ENCODE data around the gene WDR38.

DNA sequence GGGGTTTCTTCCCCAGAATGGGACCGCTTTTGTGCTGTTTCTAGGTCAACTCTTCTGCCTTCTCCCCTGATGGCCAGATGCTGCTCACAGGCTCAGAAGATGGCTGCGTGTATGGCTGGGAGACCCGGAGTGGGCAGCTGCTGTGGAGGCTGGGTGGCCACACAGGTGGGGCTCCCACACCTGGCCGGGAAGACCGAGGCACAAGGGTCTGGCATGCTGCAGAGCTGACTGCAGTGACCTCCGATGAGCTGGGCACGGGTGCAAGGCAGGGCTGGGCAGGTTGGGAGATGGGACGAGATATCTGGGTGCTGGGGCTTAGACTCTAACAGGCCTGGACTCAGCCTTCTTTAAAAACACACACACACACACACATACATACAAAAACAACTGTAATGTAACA lies 901 bp downstream of the WDR38 start:
- TF ChIP-seq POLR2A (IDR thresholded peaks at IDR 0.05) = no peak
- TF ChIP-seq, protein P1, sequence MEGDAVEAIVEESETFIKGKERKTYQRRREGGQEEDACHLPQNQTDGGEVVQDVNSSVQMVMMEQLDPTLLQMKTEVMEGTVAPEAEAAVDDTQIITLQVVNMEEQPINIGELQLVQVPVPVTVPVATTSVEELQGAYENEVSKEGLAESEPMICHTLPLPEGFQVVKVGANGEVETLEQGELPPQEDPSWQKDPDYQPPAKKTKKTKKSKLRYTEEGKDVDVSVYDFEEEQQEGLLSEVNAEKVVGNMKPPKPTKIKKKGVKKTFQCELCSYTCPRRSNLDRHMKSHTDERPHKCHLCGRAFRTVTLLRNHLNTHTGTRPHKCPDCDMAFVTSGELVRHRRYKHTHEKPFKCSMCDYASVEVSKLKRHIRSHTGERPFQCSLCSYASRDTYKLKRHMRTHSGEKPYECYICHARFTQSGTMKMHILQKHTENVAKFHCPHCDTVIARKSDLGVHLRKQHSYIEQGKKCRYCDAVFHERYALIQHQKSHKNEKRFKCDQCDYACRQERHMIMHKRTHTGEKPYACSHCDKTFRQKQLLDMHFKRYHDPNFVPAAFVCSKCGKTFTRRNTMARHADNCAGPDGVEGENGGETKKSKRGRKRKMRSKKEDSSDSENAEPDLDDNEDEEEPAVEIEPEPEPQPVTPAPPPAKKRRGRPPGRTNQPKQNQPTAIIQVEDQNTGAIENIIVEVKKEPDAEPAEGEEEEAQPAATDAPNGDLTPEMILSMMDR (IDR thresholded peaks at IDR 0.05) = no peak

Data from thyroid gland (tissue), 4 donors.